ENCODE measurements around the gene TRIP10. TPM values are rescaled to one million over a fixed set of nuclear protein-coding genes. Genes with fewer than 3 reads are reported as not detected.

The TRIP10 gene
- total RNA-seq, 1 experiment from 2014 or later = 96.6 TPM

DNA sequence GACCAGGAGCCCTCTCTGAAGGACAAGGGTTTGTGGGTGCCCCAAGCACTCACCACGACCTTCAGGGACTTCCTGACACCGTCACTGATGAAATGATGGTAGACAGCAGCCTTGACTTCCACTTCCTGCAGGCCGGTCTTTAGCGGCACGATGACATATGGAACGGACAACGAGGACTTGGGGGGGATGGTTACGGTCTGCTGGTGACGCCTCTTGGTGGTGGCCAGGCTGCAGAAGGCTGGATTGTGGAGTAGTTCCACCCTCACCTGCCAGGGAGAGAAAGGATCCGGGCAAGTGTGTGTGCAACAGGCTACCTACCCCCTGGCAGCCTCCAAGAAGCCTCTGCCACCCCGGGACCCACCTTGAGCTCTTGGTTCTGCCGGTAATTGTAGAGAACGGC, 42.2 kb upstream of the TRIP10 start:
- CTCF ChIA-PET = no interaction called here
- H3K27me3 ChIP-seq (ENCODE audit: low read length) = no peaks in the 10 kb centered on the region
- no peaks in the 10 kb centered on the region for H4K20me1 ChIP-seq (ENCODE audit: low read length)
- no TSS peak for BruUV-seq (replicated peaks)
- H3K4me1 ChIP-seq (ENCODE audit: insufficient read depth, low read length) = no peaks in the 10 kb centered on the region
- H3K4me2 ChIP-seq (ENCODE audit: low read length) = no peak overlapping the region
- H3K9me2 ChIP-seq (replicated peaks; ENCODE audit: low read length) = no peaks in the 10 kb centered on the region
- DNase-seq (no peak), ATAC-seq (no peak)
- H3K79me2 ChIP-seq (ENCODE audit: low read length) = no peaks in the 10 kb centered on the region
- POLR2A ChIA-PET (ENCODE audit: unreplicated experiment) = no interaction called here
- TF ChIP-seq EZH2phosphoT487 (IDR thresholded peaks at IDR 0.05; ENCODE audit: borderline replicate concordance, low read length) = no peak
- TF ChIP-seq EZH2 (IDR thresholded peaks at IDR 0.05; ENCODE audit: low read length, unreplicated experiment) = no peak
- no peak for TF ChIP-seq CTCF (conservative IDR thresholded peaks at IDR 0.05; ENCODE audit: low read depth, low read length)
- no peak overlapping the region for H3K27ac ChIP-seq (ENCODE audit: low read length)
- H3F3A ChIP-seq (ENCODE audit: low read length, unreplicated experiment) = no peaks in the 10 kb centered on the region
- H3K36me3 ChIP-seq (ENCODE audit: low read depth, low read length) = no peaks in the 10 kb centered on the region
- H3K4me3 ChIP-seq (ENCODE audit: low read length) = no peak overlapping the region
- H3K9ac ChIP-seq (ENCODE audit: low read length) = no peak overlapping the region
- H3K9me3 ChIP-seq (ENCODE audit: low read length) = no peaks in the 10 kb centered on the region
- H2AFZ ChIP-seq (ENCODE audit: low read length) = no peak overlapping the region
- intact Hi-C loops (cut with micrococcal nuclease) = no loop called here

DNA sequence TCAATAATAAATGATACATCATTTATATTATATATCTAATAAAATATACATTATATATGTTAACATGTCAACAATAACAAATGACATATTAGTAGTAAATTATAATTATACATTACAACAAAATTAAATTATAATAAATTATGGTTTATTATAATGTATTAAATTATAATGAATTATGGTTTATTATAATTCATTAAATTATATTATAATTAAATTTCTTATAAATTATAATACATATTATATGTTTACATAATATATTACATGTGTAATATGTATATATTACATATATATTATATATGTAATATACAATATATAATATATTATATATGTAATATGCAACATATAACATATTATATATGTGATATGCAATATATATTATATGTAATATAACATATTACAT, 39.5 kb upstream of the TRIP10 start:
- intact Hi-C loops (cut with micrococcal nuclease) = no loop called here
- Histone ChIP-seq H3K4me2 (ENCODE audit: low read length) (no peak overlapping the region), H3K9me2 (replicated peaks; ENCODE audit: low read length) (no peaks in the 10 kb centered on the region), H3K36me3 (ENCODE audit: low read depth, low read length) (no peaks in the 10 kb centered on the region), H2AFZ (ENCODE audit: low read length) (no peak overlapping the region), H3K27ac (ENCODE audit: low read length) (no peak overlapping the region), H3K9me3 (ENCODE audit: low read length) (no peaks in the 10 kb centered on the region), H3K79me2 (ENCODE audit: low read length) (no peaks in the 10 kb centered on the region), H3K9ac (ENCODE audit: low read length) (no peak overlapping the region), H3K4me1 (ENCODE audit: insufficient read depth, low read length) (no peaks in the 10 kb centered on the region), H3K27me3 (ENCODE audit: low read length) (no peaks in the 10 kb centered on the region), H4K20me1 (ENCODE audit: low read length) (no peaks in the 10 kb centered on the region), H3F3A (ENCODE audit: low read length, unreplicated experiment) (no peaks in the 10 kb centered on the region), H3K4me3 (ENCODE audit: low read length) (no peak overlapping the region)
- BruUV-seq (replicated peaks) = no TSS peak
- ChIA-PET POLR2A (ENCODE audit: unreplicated experiment) (no interaction called here), CTCF (no interaction called here)
- no peak for ATAC-seq
- TF ChIP-seq EZH2phosphoT487 (IDR thresholded peaks at IDR 0.05; ENCODE audit: borderline replicate concordance, low read length) (no peak), EZH2 (IDR thresholded peaks at IDR 0.05; ENCODE audit: low read length, unreplicated experiment) (no peak)
- DNase-seq = no peak

DNA sequence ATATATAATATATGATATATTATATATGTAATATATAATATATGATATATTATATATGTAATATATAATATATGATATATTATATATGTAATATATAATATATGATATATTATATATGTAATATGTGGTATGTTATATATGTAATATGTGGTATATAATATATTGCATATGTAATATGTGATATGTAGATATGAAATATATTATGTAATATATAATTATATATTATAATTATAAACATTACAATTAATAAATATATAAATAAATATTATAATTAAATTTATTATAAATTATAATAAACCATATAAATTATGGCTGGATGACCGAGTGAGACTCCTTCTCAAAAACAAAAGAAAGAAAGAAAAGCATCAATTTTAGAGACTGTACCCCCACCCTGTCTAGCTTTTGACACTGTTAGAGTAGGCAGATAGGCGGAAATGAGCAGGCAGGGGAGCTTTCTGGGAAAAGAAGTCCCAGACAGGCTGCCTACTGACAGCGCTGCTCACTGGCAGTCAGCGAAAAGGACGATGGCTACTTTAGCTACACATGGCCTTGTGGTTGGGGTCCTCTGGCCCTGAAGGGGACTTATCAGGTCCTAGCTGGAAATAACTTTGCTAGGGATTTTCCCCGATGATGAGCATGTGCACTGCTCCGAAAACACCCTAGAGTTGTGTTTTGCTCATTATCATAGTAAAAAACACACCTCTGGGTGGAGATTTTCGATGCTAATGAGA, 38.7 kb upstream of the TRIP10 start:
- TF ChIP-seq EZH2phosphoT487 (IDR thresholded peaks at IDR 0.05; ENCODE audit: borderline replicate concordance, low read length) = no peak
- TF ChIP-seq EZH2 (IDR thresholded peaks at IDR 0.05; ENCODE audit: low read length, unreplicated experiment) = no peak
- no peak for TF ChIP-seq CTCF (conservative IDR thresholded peaks at IDR 0.05; ENCODE audit: low read depth, low read length)
- Histone ChIP-seq H3K27ac (ENCODE audit: low read length) (no peak overlapping the region), H4K20me1 (ENCODE audit: low read length) (no peaks in the 10 kb centered on the region), H3K9me3 (ENCODE audit: low read length) (no peaks in the 10 kb centered on the region), H3K36me3 (ENCODE audit: low read depth, low read length) (no peaks in the 10 kb centered on the region), H3K9ac (ENCODE audit: low read length) (no peak overlapping the region), H3K4me3 (ENCODE audit: low read length) (no peak overlapping the region), H3K4me1 (ENCODE audit: insufficient read depth, low read length) (no peaks in the 10 kb centered on the region), H3K79me2 (ENCODE audit: low read length) (no peaks in the 10 kb centered on the region), H3F3A (ENCODE audit: low read length, unreplicated experiment) (no peaks in the 10 kb centered on the region), H3K4me2 (ENCODE audit: low read length) (no peak overlapping the region), H2AFZ (ENCODE audit: low read length) (no peak overlapping the region), H3K9me2 (replicated peaks; ENCODE audit: low read length) (no peaks in the 10 kb centered on the region), H3K27me3 (ENCODE audit: low read length) (no peaks in the 10 kb centered on the region)
- BruUV-seq (replicated peaks) = no TSS peak
- ATAC-seq (no peak), DNase-seq (no peak)
- CTCF ChIA-PET = no interaction called here
- POLR2A ChIA-PET (ENCODE audit: unreplicated experiment) = interaction anchor here (0.8 kb wide), 1 partner anchor 21 kb away, joined by 4 read pairs; no protein-coding TSS in a partner anchor
- intact Hi-C loops (cut with micrococcal nuclease) = no loop called here
